ENCODE measurements around the gene ZNF391. TPM values are rescaled to one million over a fixed set of nuclear protein-coding genes. Genes with fewer than 3 reads are reported as not detected.
"Not testable (repeated sequence)": the region's sequence is repeated elsewhere in the genome, so short reads cannot be mapped to it uniquely, and the experiment has no call there.

Gene ZNF391
- total RNA-seq, 2 experiments from 2014 or later = 3.6 to 3.8 TPM

DNA sequence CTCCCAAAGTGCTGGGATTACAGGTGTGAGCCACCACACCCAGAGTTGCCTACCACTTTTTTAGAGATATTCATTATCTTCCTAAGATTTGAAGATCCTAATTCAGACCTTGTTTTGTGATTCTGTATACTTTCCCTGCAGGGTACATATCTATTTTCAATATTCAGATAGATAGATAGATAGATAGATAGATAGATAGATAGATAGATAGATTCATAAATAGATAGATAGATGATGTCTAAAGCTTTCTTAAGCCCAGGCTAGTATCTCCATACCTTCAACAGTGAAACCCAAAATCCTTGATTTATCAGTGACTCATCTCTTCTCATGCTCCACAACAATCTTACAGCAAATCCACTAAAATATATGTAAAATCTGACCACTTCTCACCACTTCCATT lies 30.8 kb downstream of the ZNF391 start:
- POLR2A ChIA-PET = no interaction called here
- CTCF ChIA-PET = no interaction called here

DNA sequence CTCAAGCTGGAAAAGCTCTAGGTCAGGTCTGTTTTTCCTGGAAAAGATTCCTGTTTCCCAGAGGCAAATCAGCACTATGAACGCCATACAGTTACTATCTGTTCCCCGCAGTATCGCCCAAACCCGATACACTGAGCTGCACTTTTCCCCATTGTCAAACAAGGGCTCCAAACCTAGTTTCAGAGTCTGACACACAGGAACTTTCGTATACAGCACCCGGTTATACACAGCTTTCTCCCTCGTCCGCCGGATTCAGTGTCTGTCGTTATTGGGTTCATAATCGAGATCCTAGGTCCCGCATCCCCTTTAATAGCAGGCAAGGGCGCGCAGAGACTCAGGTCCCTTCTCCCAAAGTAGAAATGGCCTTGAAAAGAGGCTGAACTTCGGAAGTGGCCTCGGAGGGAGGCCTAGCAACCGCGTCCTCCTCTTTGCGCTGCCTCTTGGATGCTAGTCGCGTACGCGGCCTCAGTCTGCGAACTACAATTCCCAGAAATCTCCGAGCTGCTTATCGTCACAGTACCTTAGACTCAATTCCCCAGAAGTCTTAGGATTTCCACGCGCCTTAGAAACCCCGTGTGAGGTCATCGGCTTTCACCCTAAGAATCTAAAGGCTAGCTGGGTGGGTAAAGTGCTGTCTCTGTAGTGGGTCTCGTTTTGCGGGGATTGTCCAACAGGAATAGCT lies 34.2 kb downstream of the ZNF391 start:
- ChIA-PET POLR2A (no interaction called here), CTCF (no interaction called here)

DNA sequence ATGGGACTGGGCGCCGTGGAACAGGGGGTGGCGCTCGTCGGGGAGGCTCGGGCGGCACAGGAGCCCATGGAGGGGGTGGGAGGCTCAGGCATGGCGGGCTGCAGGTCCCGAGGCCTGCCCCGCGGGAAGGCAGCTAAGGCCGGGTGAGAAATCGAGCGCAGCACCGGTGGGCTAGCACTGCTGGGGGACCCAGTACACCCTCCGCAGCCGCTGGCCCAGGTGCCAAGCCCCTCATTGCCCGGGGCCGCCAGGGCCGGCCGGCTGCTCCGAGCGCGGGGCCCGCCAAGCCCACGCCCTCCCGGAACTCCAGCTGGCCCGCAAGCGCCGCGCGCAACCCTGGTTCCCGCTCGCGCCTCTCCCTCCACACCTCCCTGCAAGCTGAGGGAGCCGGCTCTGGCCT lies 36.3 kb downstream of the ZNF391 start:
- POLR2A ChIA-PET, CTCF ChIA-PET: not testable (repeated sequence)

DNA sequence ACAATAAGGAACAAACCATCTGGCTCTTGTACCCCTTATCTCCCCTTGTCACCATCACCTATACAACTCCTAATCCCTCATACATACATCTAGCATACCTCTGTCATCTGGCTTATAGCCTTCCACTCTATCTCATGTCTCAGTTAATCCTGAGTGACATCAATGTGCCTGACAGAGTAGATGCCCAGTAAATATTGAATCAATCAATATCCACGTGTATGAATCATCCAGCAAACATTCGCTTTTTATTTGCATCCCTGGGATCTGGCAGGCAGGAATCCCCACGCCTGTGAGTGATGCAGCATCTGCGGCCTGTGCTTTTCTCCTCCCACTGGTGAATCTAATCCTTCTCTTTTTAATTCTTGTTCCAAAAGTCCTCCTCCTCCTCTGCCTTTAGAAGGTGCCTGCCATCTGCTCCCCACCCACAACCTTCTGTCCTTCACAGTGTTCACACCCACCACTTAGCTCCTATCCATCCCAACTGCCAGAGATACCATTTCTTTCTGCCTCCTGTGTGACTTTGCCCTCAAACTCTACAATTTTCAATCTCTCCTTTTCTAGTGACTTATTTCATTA lies 37.6 kb downstream of the ZNF391 start:
- POLR2A ChIA-PET = no interaction called here
- CTCF ChIA-PET = no interaction called here

DNA sequence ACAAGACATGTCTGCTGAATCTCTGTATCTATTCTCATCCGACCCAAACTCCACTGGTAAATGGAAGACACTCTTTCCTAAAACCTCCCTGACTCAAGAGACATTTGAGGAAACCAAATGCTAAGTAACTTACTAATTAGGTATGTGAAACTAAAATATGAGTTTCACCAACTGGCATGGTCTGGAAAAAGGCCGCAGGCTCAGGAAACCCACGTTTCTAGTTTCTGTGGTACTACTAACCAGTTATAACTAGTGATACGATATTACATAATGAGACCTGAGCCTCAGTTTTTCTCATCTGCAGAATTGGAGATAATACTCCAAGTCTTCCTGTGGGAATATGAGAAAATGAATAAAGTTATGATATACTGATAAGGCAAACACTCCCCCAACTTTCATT lies 39.9 kb downstream of the ZNF391 start:
- CTCF ChIA-PET = no interaction called here

DNA sequence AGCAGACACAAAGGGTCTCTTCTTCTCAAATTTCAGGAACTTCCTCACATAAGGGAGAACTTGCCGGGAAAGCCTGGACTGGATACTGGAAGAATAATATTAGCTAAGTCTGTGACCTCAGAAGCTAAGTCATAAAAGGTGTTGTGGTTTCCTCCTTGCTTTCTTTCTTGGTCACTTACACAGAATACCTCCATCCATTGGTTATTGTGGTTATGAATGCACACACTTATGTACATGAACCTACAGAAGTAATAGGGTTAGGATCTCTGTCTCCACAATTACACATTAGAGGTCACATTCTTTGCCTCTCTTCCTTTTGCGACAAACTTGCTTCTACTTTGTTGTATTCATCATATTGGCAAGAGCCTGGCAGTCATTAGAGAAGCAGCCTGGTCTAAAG lies 40.4 kb downstream of the ZNF391 start:
- ChIA-PET CTCF (interaction anchor here (1.0 kb wide), 1 partner anchor 10 kb away, joined by 3 read pairs; no protein-coding TSS in a partner anchor), POLR2A (no interaction called here)

More for the DNA sequence above, 39.9 kb downstream of the ZNF391 start:
- POLR2A ChIA-PET = no interaction called here

DNA sequence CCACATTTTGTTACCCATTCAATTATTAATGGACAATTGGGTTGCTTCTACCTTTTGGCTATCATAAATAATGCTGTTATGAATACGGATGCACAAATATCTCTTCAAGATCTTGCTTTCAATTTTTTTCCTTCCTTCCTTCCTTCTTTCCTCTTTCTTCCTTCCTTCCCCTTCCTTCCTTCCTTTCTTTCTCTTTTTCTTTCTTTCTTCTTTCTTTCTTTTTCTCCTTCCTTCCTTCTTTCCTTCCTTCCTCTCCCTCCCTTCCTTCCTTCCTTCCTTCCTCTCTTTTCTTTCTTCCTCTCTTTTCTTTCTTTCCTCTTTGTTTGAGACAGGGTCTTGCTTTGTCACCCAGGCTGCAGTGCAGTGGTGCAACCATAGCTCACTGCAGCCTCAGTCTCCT lies 45.2 kb downstream of the ZNF391 start:
- POLR2A ChIA-PET = no interaction called here
- CTCF ChIA-PET = interaction anchor here (0.7 kb wide), 1 partner anchor 100 kb away, joined by 5 read pairs; no protein-coding TSS in a partner anchor

DNA sequence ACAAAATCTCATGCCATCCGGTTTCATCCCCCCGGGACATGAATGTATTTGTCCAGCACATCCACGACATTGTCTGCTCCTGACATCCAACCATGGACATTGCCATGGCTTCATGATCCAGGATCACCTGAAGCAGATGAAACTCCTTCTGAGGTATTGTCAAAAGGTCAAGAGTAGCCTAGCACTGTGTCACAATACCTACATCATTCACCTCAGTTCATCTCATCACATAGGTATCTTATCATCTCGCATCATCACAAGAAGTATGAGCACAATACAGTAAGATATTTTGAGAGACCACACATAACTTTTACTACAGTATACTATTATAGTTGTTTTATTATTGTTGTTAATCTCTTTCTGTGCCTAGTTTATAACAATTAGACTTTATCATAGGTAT lies 50.8 kb downstream of the ZNF391 start:
- POLR2A ChIA-PET = no interaction called here
- CTCF ChIA-PET = no interaction called here

DNA sequence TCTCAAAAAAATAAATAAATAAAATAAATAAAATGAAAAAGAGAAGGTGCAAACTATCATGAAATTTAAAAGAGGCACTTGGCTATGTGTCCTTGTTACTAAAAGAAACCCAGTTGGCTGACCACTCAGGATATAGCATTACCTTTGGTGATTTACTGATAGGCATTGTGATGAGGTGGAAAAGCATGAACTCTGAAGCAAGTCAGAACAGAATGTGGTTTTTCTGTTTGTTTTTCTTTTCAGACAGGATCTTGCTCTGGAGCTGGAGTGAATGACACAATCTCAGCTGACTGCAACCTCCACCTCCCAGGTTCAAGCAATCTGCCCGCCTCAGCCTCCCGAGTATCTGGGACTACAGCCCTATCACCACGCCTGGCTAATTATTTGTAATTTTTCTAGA lies 52.4 kb downstream of the ZNF391 start:
- ChIA-PET CTCF (no interaction called here), POLR2A (no interaction called here)

DNA sequence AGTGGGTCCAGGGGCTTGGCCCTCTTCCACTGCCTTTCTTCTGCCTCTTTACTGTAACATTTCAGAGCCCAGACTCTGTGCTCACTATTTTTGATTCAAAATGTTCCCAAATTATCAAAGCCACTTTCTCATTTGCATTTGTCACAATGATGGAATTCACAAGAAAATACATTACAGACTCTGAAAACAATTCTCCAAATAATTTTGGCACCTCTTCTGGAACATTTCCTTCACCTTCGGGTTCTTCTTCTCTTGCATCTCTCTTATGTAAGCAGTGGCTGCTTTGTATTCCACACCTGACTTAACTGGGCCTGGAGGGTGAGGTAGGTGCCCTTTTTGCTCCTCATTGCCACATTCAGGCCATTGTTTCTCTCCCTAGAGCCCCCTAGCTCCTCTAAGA lies 54.4 kb downstream of the ZNF391 start:
- CTCF ChIA-PET = no interaction called here

DNA sequence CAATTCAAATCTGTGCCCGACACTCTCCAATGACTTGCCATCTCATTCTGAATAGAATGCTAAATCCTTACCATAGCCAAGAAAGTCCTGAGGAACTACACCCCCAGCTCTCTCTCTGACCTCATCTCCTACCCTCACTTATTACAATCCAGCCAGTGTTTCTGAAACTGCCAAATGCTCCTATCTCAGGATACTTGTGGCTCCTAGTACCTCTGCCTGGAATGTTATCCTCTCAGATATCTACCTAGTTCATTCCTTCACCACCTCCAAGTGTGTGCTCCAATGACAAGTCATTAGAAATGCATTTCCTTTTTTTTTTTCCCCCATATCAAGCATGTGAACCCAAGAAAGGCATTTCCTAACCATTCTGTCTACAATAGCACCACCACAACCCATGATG lies 59.9 kb downstream of the ZNF391 start:
- CTCF ChIA-PET = no interaction called here
- POLR2A ChIA-PET = no interaction called here

More for the DNA sequence above, 54.4 kb downstream of the ZNF391 start:
- POLR2A ChIA-PET = no interaction called here

DNA sequence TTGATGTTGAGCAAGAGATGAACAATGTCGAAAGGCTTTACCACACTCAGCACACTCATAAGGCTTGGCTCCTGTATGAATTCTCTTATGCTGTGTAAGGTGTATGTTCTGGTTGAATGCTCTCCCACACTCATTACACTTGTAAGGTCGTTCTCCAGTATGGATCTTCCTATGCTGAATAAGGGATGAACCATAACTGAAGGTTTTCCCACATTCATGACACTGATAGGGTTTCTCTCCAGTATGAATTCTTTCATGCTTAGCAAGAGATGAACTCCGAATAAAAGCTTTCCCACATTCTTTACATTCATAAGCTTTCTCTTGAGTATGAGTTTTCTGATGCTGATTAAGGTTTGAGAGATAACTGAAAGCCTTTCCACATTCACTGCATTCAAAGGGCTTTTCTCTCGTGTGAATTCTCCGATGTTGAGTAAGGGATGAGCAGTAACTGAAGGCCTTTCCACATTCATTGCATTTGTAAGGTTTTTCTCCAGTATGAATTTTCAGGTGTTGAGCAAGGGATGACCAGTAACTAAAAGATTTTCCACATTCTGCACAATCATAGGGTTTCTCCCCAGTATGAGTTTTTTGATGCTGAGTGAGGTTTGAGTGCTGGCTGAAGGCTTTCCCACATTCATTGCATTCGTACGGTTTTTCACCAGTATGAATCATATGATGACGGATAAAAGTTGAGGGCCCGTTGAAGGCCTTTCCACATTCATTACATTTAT lies 63.3 kb downstream of the ZNF391 start:
- POLR2A ChIA-PET = no interaction called here
- CTCF ChIA-PET = no interaction called here

DNA sequence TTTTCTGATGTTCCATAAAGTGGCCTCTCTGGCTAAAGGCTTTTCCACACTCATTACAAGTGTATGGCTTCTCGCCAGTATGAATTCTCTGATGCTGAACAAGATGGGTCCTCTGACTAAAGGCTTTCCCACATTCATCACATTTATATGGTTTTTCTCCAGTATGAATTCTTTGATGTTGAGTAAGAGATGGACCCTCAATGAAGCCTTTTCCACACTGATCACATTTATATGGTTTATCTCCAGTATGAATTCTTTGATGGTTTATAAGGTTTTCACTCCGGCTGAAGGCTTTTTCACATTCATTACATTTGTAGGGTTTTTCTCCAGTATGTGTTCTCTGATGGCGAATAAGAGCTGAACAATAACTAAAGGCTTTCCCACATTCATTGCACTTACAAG lies 63.9 kb downstream of the ZNF391 start:
- CTCF ChIA-PET = no interaction called here
- POLR2A ChIA-PET = no interaction called here

Other genes starting within 250 kb of the ZNF391 start
- under 1 TPM; 0.44 to 0.46 TPM for gene PRSS16, start 141.1 kb upstream of the ZNF391 start, total RNA-seq
- gene POM121L2, start 76.5 kb upstream of the ZNF391 start, total RNA-seq = not detected
- gene ZNF184, start 84.3 kb downstream of the ZNF391 start, total RNA-seq = 1 to 10 TPM; 7.8 to 8.1 TPM

All from activated CD8-positive, alpha-beta memory T cell treated with anti-CD3 and anti-CD28 coated beads for 36 hours (primary cell).